CD4-positive, alpha-beta memory T cell (primary cell): ENCODE measurements around the gene RNF41. TPM values are rescaled to one million over a fixed set of nuclear protein-coding genes. Genes with fewer than 3 reads are reported as not detected.
A peak's percentile ranks its signal among the peaks of the same experiment; 100 is the strongest.

Experiments used
- CTCF ChIA-PET: fragments of 350-600 bp; sonication (Branson Sonifier 250); formaldehyde crosslinking; loops from one replicate; lab custom pipeline; 2021; ENCODE audit warnings: inconsistent platforms; ENCODE audit not compliant: partially characterized antibody; lab: Charles Lee
- POLR2A ChIA-PET: fragments of 350-600 bp; sonication (Branson Sonifier 250); formaldehyde crosslinking; loops from one replicate; lab custom pipeline; 2021; ENCODE audit not compliant: partially characterized antibody; lab: Charles Lee
- DNase-seq, 5 donors: peaks; one replicate each; pipeline versions ENCODE4 v3.0.0 to v3.0.0-alpha.2; 2020 to 2022; ENCODE audit warnings: mixed read lengths in 1 of 5
- H3K27ac ChIP-seq: one replicate; pipeline ENCODE4 v1.7.0; 2013; ENCODE audit warnings: low read depth, low read length
- H3K27me3 ChIP-seq: 2 replicates; pipeline ENCODE4 v1.7.0; 2013; ENCODE audit warnings: mild to moderate bottlenecking, low read length, moderate library complexity; ENCODE audit not compliant: insufficient read depth
- H3K36me3 ChIP-seq: 2 replicates; pipeline ENCODE4 v1.7.0; 2013; ENCODE audit warnings: mild to moderate bottlenecking, low read length, moderate library complexity; ENCODE audit not compliant: insufficient read depth
- H3K4me1 ChIP-seq: 2 replicates; pipeline ENCODE4 v1.7.0; 2013; ENCODE audit warnings: mild to moderate bottlenecking, low read length, moderate library complexity; ENCODE audit not compliant: insufficient read depth
- H3K4me3 ChIP-seq, 2 donors: one replicate each; pipeline ENCODE4 v1.7.0; 2013; ENCODE audit warnings: low read length in 2 of 2, mild to moderate bottlenecking in 1 of 2
- H3K9me3 ChIP-seq, 2 donors: one replicate each; pipeline ENCODE4 v1.7.0; 2013; ENCODE audit warnings: low read length in 2 of 2, control low read depth in 1 of 2; ENCODE audit not compliant: control insufficient read depth in 1 of 2
- H3K27ac Mint-ChIP-seq, 7 donors: one replicate each; pipeline ENCODE4 v1.8.0; 2020 to 2021; ENCODE audit warnings: mixed read lengths in 7 of 7, mild to moderate bottlenecking in 6 of 7, inconsistent platforms in 3 of 7, moderate library complexity in 3 of 7
- H3K27me3 Mint-ChIP-seq, 2 donors: one replicate each; pipeline ENCODE4 v1.8.0; 2020 to 2021; ENCODE audit warnings: mixed read lengths in 2 of 2
- H3K36me3 Mint-ChIP-seq, 2 donors: one replicate each; pipeline ENCODE4 v1.8.0; 2020 to 2021; ENCODE audit warnings: mixed read lengths in 2 of 2, inconsistent platforms in 1 of 2, mild to moderate bottlenecking in 1 of 2
- H3K4me1 Mint-ChIP-seq, 4 donors: one replicate each; pipeline ENCODE4 v1.8.0; 2020 to 2021; ENCODE audit warnings: mixed read lengths in 4 of 4, mild to moderate bottlenecking in 1 of 4
- H3K4me3 Mint-ChIP-seq, 8 donors: one replicate each; pipeline ENCODE4 v1.8.0; 2020 to 2021; ENCODE audit warnings: mixed read lengths in 8 of 8, mild to moderate bottlenecking in 7 of 8, moderate library complexity in 6 of 8, inconsistent platforms in 3 of 8
- H3K9me3 Mint-ChIP-seq, 8 donors: one replicate each; pipeline ENCODE4 v1.8.0; 2020 to 2021; ENCODE audit warnings: mixed read lengths in 8 of 8, mild to moderate bottlenecking in 5 of 8, inconsistent platforms in 3 of 8, moderate library complexity in 1 of 8
- intact Hi-C: fragments of 100-400 bp; cut with micrococcal nuclease; formaldehyde crosslinking; loops from one replicate; pipeline ENCODE4 v1.15.1; 2023
- polyA plus RNA-seq, 2 donors: library from polyadenylated mRNA; unstranded; fragments of 300-500 nt; fragmentation: Illumina TruSeq; gene quantifications; one replicate each; pipeline ENCODE4 v1.2.3, GENCODE V29; 2021
- total RNA-seq, 2 experiments: library from RNA; stranded (reverse); gene quantifications; one replicate each; pipeline ENCODE4 v1.2.3, GENCODE V29; 2021

RNF41 gene
- total and polyA plus RNA-seq, 4 experiments from 2014 or later = 33.2 to 46.7 (median 41.5) TPM

- no peaks in the 10 kb centered on the region for H3K27me3 ChIP-seq
- CTCF ChIA-PET = interaction anchor here (1.3 kb wide), 1 partner anchor 118 kb away, joined by 3 read pairs; no protein-coding TSS in a partner anchor
- Mint-ChIP-seq H3K4me1 (no peaks in the 10 kb centered on the region), H3K27ac (peak overlapping the region in 1 of 7 donors; percentile 23), H3K27me3 (no peaks in the 10 kb centered on the region), H3K4me3 (no peak overlapping the region), H3K9me3 (peaks cover 0 to under 1% (median 0%) of the 10 kb centered on the region in 8 donors), H3K36me3 (peaks cover 0 to 33% of the 10 kb centered on the region in 2 donors)
- no peak overlapping the region for H3K4me3 ChIP-seq
- H3K9me3 ChIP-seq = no peaks in the 10 kb centered on the region
- peaks cover 14% of the 10 kb centered on the region for H3K36me3 ChIP-seq
- H3K27ac ChIP-seq = no peak overlapping the region
- DNase-seq = no peak
- POLR2A ChIA-PET = interaction anchor here (1.1 to 1.4 kb wide), 2 partner anchors 15 to 21 kb away, joined by 3 to 5 read pairs; partner anchors contain the start of genes ANKRD52 and RNF41
- intact Hi-C loops = no loop called here
- no peaks in the 10 kb centered on the region for H3K4me1 ChIP-seq
Measured at GRCh38 chr12:56236985-56237384, 15.3 kb upstream of the RNF41 start.

DNA sequence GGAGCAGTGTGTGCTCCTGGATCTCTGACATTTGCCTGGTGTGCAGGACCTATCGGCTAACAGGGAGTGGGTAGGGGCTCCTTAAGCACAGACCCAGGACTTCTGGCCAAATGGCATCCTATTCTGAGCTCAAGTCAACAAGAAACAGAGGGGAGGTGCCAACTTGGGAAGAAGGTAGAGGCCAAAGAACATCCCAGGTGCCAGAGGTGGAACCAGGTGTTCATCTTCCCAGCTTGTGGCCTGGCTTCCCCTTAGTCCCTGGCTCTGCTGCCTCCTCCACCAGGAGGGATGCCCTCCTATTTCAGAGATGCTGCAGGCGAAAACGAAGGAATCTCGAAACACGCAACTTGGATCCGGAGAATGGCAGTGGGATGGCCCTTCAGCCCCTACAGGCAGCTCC, 14.4 kb upstream of the RNF41 start:
- CTCF ChIA-PET = interaction anchor here (1.3 to 2.0 kb wide), 2 partner anchors 118 to 228 kb away, joined by 3 to 5 read pairs; no protein-coding TSS in a partner anchor

GRCh38 chr12:56234746-56235436, 13.2 kb upstream of the RNF41 start:
- H3K27ac ChIP-seq = no peak overlapping the region
- Mint-ChIP-seq H3K27ac (peak overlapping the region in 4 of 7 donors; percentile 20 to 71 (median 52)), H3K27me3 (no peaks in the 10 kb centered on the region), H3K4me3 (no peak overlapping the region), H3K9me3 (peaks cover 0 to 2% (median 0%) of the 10 kb centered on the region in 8 donors), H3K4me1 (no peaks in the 10 kb centered on the region), H3K36me3 (peaks cover 0 to 17% of the 10 kb centered on the region in 2 donors)
- intact Hi-C loops = no loop called here
- H3K27me3 ChIP-seq = no peaks in the 10 kb centered on the region
- H3K4me1 ChIP-seq = no peaks in the 10 kb centered on the region
- no peaks in the 10 kb centered on the region for H3K9me3 ChIP-seq
- no peak for DNase-seq
- no peaks in the 10 kb centered on the region for H3K36me3 ChIP-seq
- no peak overlapping the region for H3K4me3 ChIP-seq
- CTCF ChIA-PET = interaction anchor here (0.7 to 2.0 kb wide), 3 partner anchors 116 to 469 kb away, joined by 4 to 5 read pairs (median 5); partner anchors contain the start of gene ZC3H10
- POLR2A ChIA-PET = no interaction called here

More for the DNA sequence above, 14.4 kb upstream of the RNF41 start:
- POLR2A ChIA-PET = interaction anchor here (0.8 to 1.4 kb wide), 3 partner anchors 9 to 22 kb away, joined by 3 to 5 read pairs (median 3); partner anchors contain the start of genes ANKRD52 and RNF41
- Mint-ChIP-seq H3K27ac (no peak overlapping the region), H3K27me3 (no peaks in the 10 kb centered on the region), H3K36me3 (peaks cover 0 to 24% of the 10 kb centered on the region in 2 donors), H3K4me1 (no peaks in the 10 kb centered on the region), H3K9me3 (no peaks in the 10 kb centered on the region), H3K4me3 (no peak overlapping the region)
- Histone ChIP-seq H3K36me3 (peaks cover 5% of the 10 kb centered on the region), H3K27me3 (no peaks in the 10 kb centered on the region), H3K27ac (no peak overlapping the region), H3K9me3 (no peaks in the 10 kb centered on the region), H3K4me3 (no peak overlapping the region), H3K4me1 (no peaks in the 10 kb centered on the region)
- intact Hi-C loops = no loop called here
- DNase-seq = no peak

DNA sequence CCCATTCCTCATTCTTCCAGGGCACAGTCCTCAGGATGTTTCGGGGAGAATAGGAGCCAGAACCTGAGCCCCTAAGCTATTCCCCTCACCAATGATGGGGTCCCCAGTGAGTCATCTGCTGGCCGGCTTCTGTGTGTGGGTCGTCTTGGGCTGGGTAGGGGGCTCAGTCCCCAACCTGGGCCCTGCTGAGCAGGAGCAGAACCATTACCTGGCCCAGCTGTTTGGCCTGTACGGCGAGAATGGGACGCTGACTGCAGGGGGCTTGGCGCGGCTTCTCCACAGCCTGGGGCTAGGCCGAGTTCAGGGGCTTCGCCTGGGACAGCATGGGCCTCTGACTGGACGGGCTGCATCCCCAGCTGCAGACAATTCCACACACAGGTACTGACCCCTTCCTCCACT, 9.5 kb upstream of the RNF41 start:
- H3K4me3 Mint-ChIP-seq = peak overlapping the region in 1 of 8 donors; percentile 64
- peaks cover 0 to 2% (median 0%) of the 10 kb centered on the region in 8 donors for H3K9me3 Mint-ChIP-seq
- H3K4me1 Mint-ChIP-seq = peaks cover 0 to 1% (median 0%) of the 10 kb centered on the region in 4 donors
- H3K27me3 Mint-ChIP-seq = no peaks in the 10 kb centered on the region
- ChIA-PET POLR2A (interaction anchor here (0.7 kb wide), 2 partner anchors 41 to 218 kb away, joined by 3 read pairs; no protein-coding TSS in a partner anchor), CTCF (interaction anchor here (0.7 to 1.1 kb wide), 3 partner anchors 9 to 749 kb away, joined by 3 to 5 read pairs (median 3); partner anchors contain the start of genes RNF41 and SMARCC2)
- H3K36me3 Mint-ChIP-seq = peaks cover 0 to 9% of the 10 kb centered on the region in 2 donors
- no peak overlapping the region for H3K27ac Mint-ChIP-seq
- intact Hi-C loops = no loop called here
- Histone ChIP-seq H3K36me3 (no peaks in the 10 kb centered on the region), H3K4me3 (no peak overlapping the region), H3K27me3 (no peaks in the 10 kb centered on the region), H3K27ac (no peak overlapping the region), H3K4me1 (no peaks in the 10 kb centered on the region), H3K9me3 (no peaks in the 10 kb centered on the region)
- no peak for DNase-seq

DNA sequence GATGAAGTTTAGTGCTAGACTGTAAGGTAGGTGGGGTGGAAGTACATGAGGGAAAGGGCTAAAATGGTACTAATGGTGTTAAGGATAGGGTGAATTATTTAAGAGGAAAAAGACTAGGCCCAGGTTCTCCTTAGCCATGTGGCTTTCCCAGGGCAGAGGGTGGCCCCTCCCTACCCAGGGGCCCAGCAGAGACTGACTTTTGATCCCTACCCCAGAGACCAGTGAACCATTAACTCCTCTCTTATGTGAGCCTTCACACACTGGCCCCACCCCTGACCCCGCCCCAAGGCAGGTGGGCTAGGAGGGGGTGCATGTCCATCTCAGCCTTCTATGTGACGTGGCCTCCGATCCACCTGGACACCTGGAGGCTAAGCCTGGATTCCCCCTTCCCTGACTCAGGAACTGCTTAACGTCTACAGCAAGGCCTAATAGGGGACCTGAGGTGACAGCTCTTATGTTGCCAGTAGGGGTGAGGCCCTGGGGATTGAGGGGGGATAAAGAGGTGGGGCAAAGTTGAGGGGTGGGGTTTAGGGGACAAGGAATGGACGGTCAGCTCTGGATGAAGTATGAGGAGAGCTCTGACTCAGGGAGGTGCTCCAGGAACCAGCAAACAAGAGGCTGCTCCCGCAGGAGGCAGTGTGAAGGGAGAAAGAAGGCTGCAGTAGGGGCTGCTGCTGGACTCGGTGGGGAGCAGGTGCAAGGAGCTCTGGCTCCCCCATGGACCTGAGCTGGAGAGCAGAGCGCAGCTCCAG, 8.9 kb upstream of the RNF41 start:
- DNase-seq = no peak
- H3K27ac ChIP-seq = no peak overlapping the region
- ChIA-PET CTCF (interaction anchor here (1.1 kb wide), 2 partner anchors 9 to 41 kb away, joined by 3 to 5 read pairs; partner anchors contain the start of genes RNF41 and SMARCC2), POLR2A (interaction anchor here (0.7 kb wide), 2 partner anchors 41 to 218 kb away, joined by 3 read pairs; no protein-coding TSS in a partner anchor)
- peaks cover 0 to 2% (median 0%) of the 10 kb centered on the region in 8 donors for H3K9me3 Mint-ChIP-seq
- H3K36me3 Mint-ChIP-seq = peaks cover 0 to 11% of the 10 kb centered on the region in 2 donors
- no peaks in the 10 kb centered on the region for H3K36me3 ChIP-seq
- peaks cover 3% of the 10 kb centered on the region for H3K4me1 ChIP-seq
- no peaks in the 10 kb centered on the region for H3K27me3 ChIP-seq
- no peaks in the 10 kb centered on the region for H3K9me3 ChIP-seq
- intact Hi-C loops = no loop called here
- peak overlapping the region in 2 of 7 donors; percentile 17 to 32 for H3K27ac Mint-ChIP-seq
- H3K4me3 ChIP-seq = no peak overlapping the region
- no peak overlapping the region for H3K4me3 Mint-ChIP-seq
- no peaks in the 10 kb centered on the region for H3K27me3 Mint-ChIP-seq
- peaks cover 0 to 4% (median under 1%) of the 10 kb centered on the region in 4 donors for H3K4me1 Mint-ChIP-seq

GRCh38 chr12:56229916-56230431, 8.3 kb upstream of the RNF41 start, which contains the start of gene SLC39A5:
Gene SLC39A5, plus strand, starts transcription at chr12:56230051. Its CDS starts 1,224 bp downstream, at chr12:56231275.
- Histone ChIP-seq H3K27me3 (no peaks in the 10 kb centered on the region), H3K36me3 (no peaks in the 10 kb centered on the region), H3K27ac (no peak within 1 kb of the TSS), H3K4me3 (no peak within 1 kb of the TSS), H3K9me3 (no peaks in the 10 kb centered on the region), H3K4me1 (peaks cover 9% of the 10 kb centered on the region)
- H3K9me3 Mint-ChIP-seq = peaks cover 0 to 2% (median 0%) of the 10 kb centered on the region in 8 donors
- H3K4me3 Mint-ChIP-seq = no peak within 1 kb of the TSS
- ChIA-PET POLR2A (no interaction called here), CTCF (interaction anchor here (1.1 kb wide), 1 partner anchor 40 kb away, joined by 3 read pairs; the partner anchor contains the start of gene SMARCC2)
- H3K36me3 Mint-ChIP-seq = peaks cover 0 to 11% of the 10 kb centered on the region in 2 donors
- no peak for DNase-seq
- peaks cover 4 to 10% (median 7%) of the 10 kb centered on the region in 4 donors for H3K4me1 Mint-ChIP-seq
- H3K27ac Mint-ChIP-seq = peak within 1 kb of the TSS in 3 of 7 donors; percentile 17 to 32 (median 20)
- intact Hi-C loops = no loop called here
- no peaks in the 10 kb centered on the region for H3K27me3 Mint-ChIP-seq
